Uterus (tissue), 2 donors: Measurements from ENCODE around the gene STXBP1.

Experiments used
- POLR2A ChIP-seq, 2 donors: fragments of 450-650 bp; IDR thresholded peaks; one replicate each; pipeline ENCODE4 v1.6.1; 2016; ENCODE audit warnings: antibody characterized with exemption in 2 of 2, mild to moderate bottlenecking in 1 of 2, moderate library complexity in 1 of 2
- TF ChIP-seq, protein P1 (sequence below), 4 experiments: fragments of 200-600 bp in 2 of 4; fragments of 450-650 bp in 2 of 4; sonication (generic) in 2 of 4; IDR thresholded peaks; one replicate each; pipeline ENCODE4 v1.5.1; 2016 to 2019; ENCODE audit warnings: antibody characterized with exemption in 4 of 4, mild to moderate bottlenecking in 2 of 4, moderate library complexity in 1 of 4

DNA sequence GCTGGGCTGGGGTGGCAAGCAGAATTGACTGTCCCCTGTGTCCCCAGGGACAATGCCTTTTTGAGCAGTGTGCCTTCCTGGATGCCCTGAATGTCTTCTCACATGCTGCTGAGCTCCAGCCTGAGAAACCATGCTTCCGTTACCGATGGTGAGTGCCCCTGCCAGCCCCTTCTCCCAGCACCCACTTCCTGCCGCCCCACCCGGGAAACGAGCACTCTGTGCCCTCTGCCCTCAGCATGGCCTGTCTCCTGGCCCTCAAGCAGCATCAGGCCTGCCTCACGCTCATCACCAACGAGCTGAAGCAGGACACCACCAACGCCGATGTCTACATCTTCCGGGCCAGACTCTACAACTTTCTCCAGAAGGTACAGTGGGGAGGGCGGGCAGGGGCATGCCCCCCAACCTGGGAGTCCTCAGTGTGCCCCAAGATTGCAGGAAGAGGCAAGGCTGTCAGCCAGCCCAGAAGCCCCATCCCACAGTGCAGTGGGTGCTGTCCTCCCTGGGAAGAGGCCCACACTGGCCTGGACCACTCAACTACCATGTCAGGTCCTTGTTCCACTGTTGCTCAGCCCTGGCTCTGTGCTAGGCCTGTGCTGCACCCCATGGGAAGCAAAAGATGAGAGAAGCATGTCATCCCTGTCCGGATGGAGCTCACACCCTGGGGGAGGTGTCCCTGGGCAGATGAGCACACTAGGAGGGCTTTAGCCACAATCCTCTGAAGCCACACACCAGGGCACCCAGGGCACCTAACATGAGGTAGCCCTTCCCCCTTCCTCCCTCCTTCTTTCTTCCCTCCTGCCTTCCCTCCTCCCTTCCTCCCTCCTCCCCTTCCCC is 108.2 kb downstream of the STXBP1 start:
- TF ChIP-seq, protein P1, sequence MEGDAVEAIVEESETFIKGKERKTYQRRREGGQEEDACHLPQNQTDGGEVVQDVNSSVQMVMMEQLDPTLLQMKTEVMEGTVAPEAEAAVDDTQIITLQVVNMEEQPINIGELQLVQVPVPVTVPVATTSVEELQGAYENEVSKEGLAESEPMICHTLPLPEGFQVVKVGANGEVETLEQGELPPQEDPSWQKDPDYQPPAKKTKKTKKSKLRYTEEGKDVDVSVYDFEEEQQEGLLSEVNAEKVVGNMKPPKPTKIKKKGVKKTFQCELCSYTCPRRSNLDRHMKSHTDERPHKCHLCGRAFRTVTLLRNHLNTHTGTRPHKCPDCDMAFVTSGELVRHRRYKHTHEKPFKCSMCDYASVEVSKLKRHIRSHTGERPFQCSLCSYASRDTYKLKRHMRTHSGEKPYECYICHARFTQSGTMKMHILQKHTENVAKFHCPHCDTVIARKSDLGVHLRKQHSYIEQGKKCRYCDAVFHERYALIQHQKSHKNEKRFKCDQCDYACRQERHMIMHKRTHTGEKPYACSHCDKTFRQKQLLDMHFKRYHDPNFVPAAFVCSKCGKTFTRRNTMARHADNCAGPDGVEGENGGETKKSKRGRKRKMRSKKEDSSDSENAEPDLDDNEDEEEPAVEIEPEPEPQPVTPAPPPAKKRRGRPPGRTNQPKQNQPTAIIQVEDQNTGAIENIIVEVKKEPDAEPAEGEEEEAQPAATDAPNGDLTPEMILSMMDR (IDR thresholded peaks at IDR 0.05): no peak
- TF ChIP-seq POLR2A (IDR thresholded peaks at IDR 0.05): no peak
